PC-9 (cell line): Measurements from ENCODE around the gene JMJD8. TPM values are rescaled to one million over a fixed set of nuclear protein-coding genes. Genes with fewer than 3 reads are reported as not detected.

Experiments
- BruUV-seq: library from RNA; stranded (reverse); fragments of 400-500 nt; replicated peaks from 2 replicates; lab custom pipeline; 2021; lab: Mats Ljungman, UMichigan
- CTCF ChIA-PET: fragments of 300-600 bp; sonication (Branson Sonifier 250); formaldehyde crosslinking; loops from one replicate; lab custom pipeline; 2022; ENCODE audit warnings: antibody characterized with exemption; lab: Charles Lee
- POLR2A ChIA-PET: fragments of 300-600 bp; sonication (Branson Sonifier 250); formaldehyde crosslinking; loops from one replicate; lab custom pipeline; 2022; ENCODE audit warnings: antibody characterized with exemption; ENCODE audit not compliant: unreplicated experiment; lab: Charles Lee
- DNase-seq, 2 experiments: peaks; one replicate each; pipeline versions ENCODE4 v3.0.0 to v3.0.0-alpha.2; 2015 to 2022; ENCODE audit warnings: mixed read lengths in 1 of 2
- H2AFZ ChIP-seq: fragments of 200-600 bp; sonication (generic); 2 replicates; pipeline ENCODE4 v1.8.1; 2017; ENCODE audit warnings: antibody characterized with exemption
- H3F3A ChIP-seq: fragments of 200-600 bp; sonication (generic); 2 replicates; pipeline ENCODE4 v1.8.1; 2017; ENCODE audit warnings: antibody characterized with exemption, mild to moderate bottlenecking, low read depth; ENCODE audit not compliant: insufficient read depth
- H3K27ac ChIP-seq: fragments of 200-600 bp; sonication (generic); 2 replicates; pipeline ENCODE4 v1.6.1; 2016; ENCODE audit warnings: mixed run types
- H3K27me3 ChIP-seq: fragments of 200-600 bp; sonication (generic); 2 replicates; pipeline ENCODE4 v1.6.1; 2016; ENCODE audit warnings: low read depth, mixed run types; ENCODE audit not compliant: insufficient read depth
- H3K36me3 ChIP-seq: fragments of 200-600 bp; sonication (generic); 2 replicates; pipeline ENCODE4 v1.6.1; 2016; ENCODE audit warnings: low read depth, mixed run types
- H3K4me1 ChIP-seq: fragments of 200-600 bp; sonication (generic); replicated peaks from 2 replicates; pipeline ENCODE4 v1.6.1; 2016; ENCODE audit warnings: mixed run types; ENCODE audit not compliant: insufficient read depth
- H3K4me2 ChIP-seq: fragments of 200-600 bp; sonication (generic); 2 replicates; pipeline ENCODE4 v1.6.1; 2017; ENCODE audit warnings: mixed run types
- H3K4me3 ChIP-seq: fragments of 200-600 bp; sonication (generic); 2 replicates; pipeline ENCODE4 v1.6.1; 2016; ENCODE audit warnings: mixed run types
- H3K79me2 ChIP-seq: fragments of 200-600 bp; sonication (generic); 2 replicates; pipeline ENCODE4 v1.6.1; 2017; ENCODE audit warnings: low read depth, mixed run types
- H3K9me2 ChIP-seq: fragments of 200-600 bp; sonication (generic); 2 replicates; pipeline ENCODE4 v1.8.1; 2017; ENCODE audit warnings: mild to moderate bottlenecking; ENCODE audit not compliant: insufficient read depth
- H3K9me3 ChIP-seq: fragments of 200-600 bp; sonication (generic); 2 replicates; pipeline ENCODE4 v1.8.1; 2016; ENCODE audit warnings: low read depth; ENCODE audit not compliant: insufficient read depth
- H4K20me1 ChIP-seq: fragments of 200-600 bp; sonication (generic); 2 replicates; pipeline ENCODE4 v1.8.1; 2017; ENCODE audit not compliant: insufficient read depth
- CTCF ChIP-seq: fragments of 200-600 bp; sonication (generic); conservative IDR thresholded peaks from 2 replicates; pipeline ENCODE4 v1.6.1; 2017; ENCODE audit warnings: mixed run types, antibody characterized with exemption, mild to moderate bottlenecking, moderate library complexity
- EZH2 ChIP-seq: fragments of 200-600 bp; sonication (generic); IDR thresholded peaks from 2 replicates; pipeline ENCODE4 v1.8.0; 2017; ENCODE audit warnings: antibody characterized with exemption, low read depth
- intact Hi-C: fragments of 100-400 bp; cut with micrococcal nuclease; formaldehyde crosslinking; loops from one replicate; pipeline ENCODE4 v1.10.0; 2022; ENCODE audit not compliant: unreplicated experiment
- total RNA-seq: library from RNA; stranded (reverse); gene quantifications from 2 replicates; pipeline ENCODE4 v1.2.3, GENCODE V29; 2021

The JMJD8 gene
- total RNA-seq, 1 experiment from 2014 or later: 57.4 TPM

- intact Hi-C loops: no loop called here
- TF ChIP-seq CTCF (no peak), EZH2 (no peak)
- BruUV-seq: no TSS peak
- no peak overlapping the region for H3K27ac ChIP-seq
- no peaks in the 10 kb centered on the region for H3K9me3 ChIP-seq
- DNase-seq: peak in 1 of 2 experiments; percentile 32
- no peaks in the 10 kb centered on the region for H3K79me2 ChIP-seq
- no peak overlapping the region for H3K4me3 ChIP-seq
- H2AFZ ChIP-seq: no peak overlapping the region
- H4K20me1 ChIP-seq: no peaks in the 10 kb centered on the region
- no peaks in the 10 kb centered on the region for H3K27me3 ChIP-seq
- H3K9me2 ChIP-seq: no peaks in the 10 kb centered on the region
- POLR2A ChIA-PET: no interaction called here
- no peaks in the 10 kb centered on the region for H3K36me3 ChIP-seq
- H3K4me2 ChIP-seq: no peak overlapping the region
- H3K4me1 ChIP-seq: no peaks in the 10 kb centered on the region
- peaks cover 7% of the 10 kb centered on the region; the same call in 1 of the 2 replicates for H3F3A ChIP-seq
- CTCF ChIA-PET: no interaction called here
Measured at GRCh38 chr16:732936-733335, 48.8 kb upstream of the JMJD8 start.

GRCh38 chr16:732332-732731, 48.2 kb upstream of the JMJD8 start:
- Histone ChIP-seq H3K79me2 (no peaks in the 10 kb centered on the region), H3K27me3 (no peaks in the 10 kb centered on the region), H3F3A (peaks cover 7% of the 10 kb centered on the region; the same call in 1 of the 2 replicates), H3K4me2 (no peak overlapping the region), H3K4me1 (no peaks in the 10 kb centered on the region), H3K9me2 (no peaks in the 10 kb centered on the region), H3K4me3 (no peak overlapping the region), H3K9me3 (no peaks in the 10 kb centered on the region), H4K20me1 (no peaks in the 10 kb centered on the region), H2AFZ (no peak overlapping the region), H3K27ac (no peak overlapping the region), H3K36me3 (no peaks in the 10 kb centered on the region)
- TF ChIP-seq CTCF: no peak
- no peak for TF ChIP-seq EZH2
- POLR2A ChIA-PET: interaction anchor here (0.6 kb wide), 1 partner anchor 28 kb away, joined by 3 read pairs; no protein-coding TSS in a partner anchor
- no TSS peak for BruUV-seq
- intact Hi-C loops: no loop called here
- CTCF ChIA-PET: interaction anchor here (0.7 kb wide), 1 partner anchor 256 kb away, joined by 4 read pairs; no protein-coding TSS in a partner anchor
- DNase-seq: peak in 1 of 2 experiments; percentile 10

GRCh38 chr16:730666-731509, 46.8 kb upstream of the JMJD8 start:
- H3K4me1 ChIP-seq: no peaks in the 10 kb centered on the region
- peaks cover 15% of the 10 kb centered on the region for H3F3A ChIP-seq
- H3K27me3 ChIP-seq: no peaks in the 10 kb centered on the region
- intact Hi-C loops: no loop called here
- H4K20me1 ChIP-seq: peaks cover 4% of the 10 kb centered on the region; the same call in 1 of the 2 replicates
- H3K4me3 ChIP-seq: no peak overlapping the region
- no peak overlapping the region for H2AFZ ChIP-seq
- ChIA-PET CTCF (no interaction called here), POLR2A (no interaction called here)
- no peak overlapping the region for H3K4me2 ChIP-seq
- H3K9me2 ChIP-seq: no peaks in the 10 kb centered on the region
- peak in 1 of 2 experiments; percentile 30 for DNase-seq
- TF ChIP-seq EZH2 (no peak), CTCF (no peak)
- no peaks in the 10 kb centered on the region for H3K9me3 ChIP-seq
- H3K79me2 ChIP-seq: no peaks in the 10 kb centered on the region
- no peak overlapping the region for H3K27ac ChIP-seq
- no TSS peak for BruUV-seq
- H3K36me3 ChIP-seq: no peaks in the 10 kb centered on the region
